ENCODE data around the gene CYB561D2. TPM values are rescaled to one million over a fixed set of nuclear protein-coding genes. Genes with fewer than 3 reads are reported as not detected.

Gene CYB561D2
- total and polyA plus RNA-seq, 9 of the 15 experiments (the other 6 are each of a cell fraction or from before 2014, with no cell fraction given), result 4.2 to 16.6 (median 9.4) TPM

GRCh38 chr3:50320853-50321335 is 29.8 kb upstream of the CYB561D2 start (continued):
- TF ChIP-seq REST (IDR thresholded peaks at IDR 0.05; ENCODE audit: borderline replicate concordance) (peak; percentile 14; the same call in 1 of the 2 replicates), REST (CRISPR knock-in tag; IDR thresholded peaks at IDR 0.05; ENCODE audit: low read depth) (no peak), E2F6 (IDR thresholded peaks at IDR 0.05; ENCODE audit: borderline replicate concordance in 1 of 2, extremely low read depth in 1 of 2, insufficient read depth in 1 of 2, insufficient read length in 1 of 2, low read depth in 1 of 2, low read length in 1 of 2, poor library complexity in 1 of 2, severe bottlenecking in 1 of 2) (peak in 1 of 2 experiments; percentile 56), POLR2AphosphoS5 (IDR thresholded peaks at IDR 0.05; ENCODE audit: control insufficient read depth, insufficient read depth, low read depth, low read length) (no peak), RFX5 (IDR thresholded peaks at IDR 0.05; ENCODE audit: low read depth, low read length) (no peak), MYC (IDR thresholded peaks at IDR 0.05; ENCODE audit: low read depth, low read length) (peak; percentile 80), MYC (CRISPR knock-in tag; IDR thresholded peaks at IDR 0.05; ENCODE audit: borderline replicate concordance, low read depth) (no peak), BCOR (IDR thresholded peaks at IDR 0.05) (no peak), GABPA (tag; conservative IDR thresholded peaks at IDR 0.05; ENCODE audit: low read depth) (0 out of 2 replicates have a peak, but pooled peaks have one; percentile 24), SOX6 (IDR thresholded peaks at IDR 0.05) (no peak), DACH1 (IDR thresholded peaks at IDR 0.05; ENCODE audit: partially characterized antibody) (no peak), ZNF639 (CRISPR knock-in tag; conservative IDR thresholded peaks at IDR 0.05 in 1 of 2, IDR thresholded peaks at IDR 0.05 in 1 of 2) (peak in 1 of 2 experiments; percentile 77; a peak in 2 of 4 replicates)
